Erythroblast (primary cell): ENCODE measurements around the gene HS3ST5.

Source experiments
- GATA1 ChIP-seq: IDR thresholded peaks from 2 replicates; pipeline ENCODE4 v1.6.1; 2011; ENCODE audit warnings: low read depth, mild to moderate bottlenecking, control low read depth, low read length, moderate library complexity
- POLR2A ChIP-seq: IDR thresholded peaks from 2 replicates; pipeline ENCODE4 v1.6.1; 2011; ENCODE audit warnings: mild to moderate bottlenecking, low read length

GRCh38 chr6:114032721-114033120, 310.1 kb downstream of the HS3ST5 start:
- no peak for TF ChIP-seq POLR2A
- TF ChIP-seq GATA1 = no peak
